Inferior parietal cortex (tissue), 1 donor: Measurements from ENCODE around the gene KCP.
"Not testable (repeated sequence)": the region's sequence is repeated elsewhere in the genome, so short reads cannot be mapped to it uniquely, and the experiment has no call there.

Experiments used
- DNase-seq: peaks from one replicate; pipeline ENCODE4 v3.0.0-alpha.2; 2016; ENCODE audit errors: extremely low spot score

KCP gene

DNA sequence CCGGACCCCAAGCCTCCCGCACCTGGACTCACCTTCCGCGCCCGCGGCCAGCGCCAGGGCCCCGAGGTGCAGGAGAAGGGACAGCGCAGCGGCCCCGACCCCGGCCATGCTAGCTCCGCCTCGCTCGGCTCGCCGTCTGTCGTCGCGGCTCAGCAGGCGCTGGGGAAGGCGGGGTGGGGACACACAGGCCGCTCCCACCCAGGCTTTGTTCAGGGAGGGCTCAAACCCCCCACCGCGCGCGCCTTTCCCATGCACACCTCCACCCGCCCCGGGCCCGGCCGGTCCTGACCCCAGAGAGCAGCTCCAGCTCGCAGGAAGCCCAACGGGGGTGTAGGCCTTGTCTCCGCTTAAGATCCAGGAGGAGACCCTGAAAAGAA, at the start of gene KCP:
TSS of gene KCP (minus strand) at position 141 of the 377 bp plus-strand sequence. CDS start at position 108, 33 bp downstream.
- DNase-seq, result no peak

DNA sequence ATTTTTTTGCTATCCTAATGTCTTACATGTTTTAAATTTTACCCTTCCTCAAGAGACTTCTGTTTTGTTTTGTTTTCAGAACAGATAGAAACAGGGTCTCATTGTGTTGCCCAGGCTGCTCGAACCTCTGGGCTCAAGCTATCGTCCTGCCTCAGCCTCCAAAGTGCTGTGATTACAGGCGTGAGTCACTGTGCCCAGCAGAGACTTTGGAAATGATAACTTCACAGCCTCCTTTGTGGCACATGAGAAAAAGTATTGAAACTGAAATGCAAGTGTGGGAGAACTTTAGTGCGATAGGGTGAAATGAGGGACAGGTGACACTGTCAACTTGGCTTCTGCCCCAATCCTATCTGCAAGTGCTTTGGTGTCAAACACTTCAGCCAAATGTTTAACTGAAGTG, 48.8 kb upstream of the KCP start:
- DNase-seq, result no peak

DNA sequence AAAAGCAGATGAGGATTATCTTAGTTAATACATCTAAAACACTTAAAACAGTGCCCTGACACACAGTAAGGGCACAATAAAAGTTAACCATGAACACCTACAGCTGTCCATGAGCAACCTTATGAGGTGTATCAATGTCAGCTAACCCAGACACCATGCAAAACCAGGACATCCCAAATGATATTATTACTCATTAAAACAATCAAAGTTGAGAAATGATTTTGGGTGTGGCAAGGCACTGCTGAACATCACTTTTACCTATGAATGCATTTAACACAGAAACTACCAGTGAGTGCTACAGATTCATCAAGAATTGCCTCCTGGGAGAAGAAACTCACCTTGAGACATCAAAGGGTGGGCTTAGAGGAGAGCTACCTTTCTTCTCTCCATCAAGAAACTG, 45.5 kb upstream of the KCP start:
- DNase-seq, result no peak

DNA sequence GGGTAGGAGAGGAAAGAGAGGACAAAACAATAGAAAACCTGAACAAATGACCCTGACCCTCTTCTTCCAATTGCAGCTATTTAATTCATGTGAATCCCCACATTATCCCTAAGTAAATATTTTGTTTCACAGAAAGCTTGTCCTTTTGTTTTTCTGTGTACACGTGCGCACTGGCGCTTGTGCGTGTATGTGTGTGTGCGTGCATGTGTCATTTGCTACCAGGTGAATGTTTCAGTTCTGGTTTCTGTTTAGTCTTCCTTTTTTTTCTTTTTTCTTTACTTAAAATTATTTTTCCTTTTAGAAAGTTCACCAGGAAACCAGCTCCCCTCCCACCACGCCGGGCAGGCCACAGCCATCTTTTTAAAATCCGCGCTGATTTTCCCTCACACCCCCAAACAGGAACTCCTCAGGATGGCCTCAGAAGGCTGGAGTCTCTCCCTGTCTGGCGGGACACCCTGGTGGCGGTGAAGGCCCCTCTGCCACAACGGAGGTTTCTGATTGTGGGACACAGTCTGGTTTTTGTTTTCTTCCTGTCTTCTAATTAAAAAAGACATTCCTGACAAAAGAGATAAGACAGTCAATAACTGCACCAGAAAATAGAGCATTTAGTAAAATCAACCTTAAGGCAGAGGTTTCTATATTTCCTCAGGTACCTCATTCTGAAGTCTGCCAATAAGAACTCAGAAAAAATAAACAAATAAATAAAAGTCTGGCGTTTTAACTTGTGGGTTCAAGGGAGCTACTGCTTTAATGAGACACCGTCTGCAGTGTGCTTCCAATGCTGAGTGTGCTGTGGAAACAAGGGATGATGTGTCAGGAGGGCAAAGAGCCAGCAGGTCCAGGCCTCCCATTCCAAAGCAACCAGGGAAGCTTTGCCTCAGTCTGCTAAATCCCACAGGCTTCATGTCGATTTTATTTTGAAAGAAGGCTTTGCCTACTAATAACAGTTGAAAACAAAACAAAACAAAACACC, 44.6 kb upstream of the KCP start:
- DNase-seq, result no peak

DNA sequence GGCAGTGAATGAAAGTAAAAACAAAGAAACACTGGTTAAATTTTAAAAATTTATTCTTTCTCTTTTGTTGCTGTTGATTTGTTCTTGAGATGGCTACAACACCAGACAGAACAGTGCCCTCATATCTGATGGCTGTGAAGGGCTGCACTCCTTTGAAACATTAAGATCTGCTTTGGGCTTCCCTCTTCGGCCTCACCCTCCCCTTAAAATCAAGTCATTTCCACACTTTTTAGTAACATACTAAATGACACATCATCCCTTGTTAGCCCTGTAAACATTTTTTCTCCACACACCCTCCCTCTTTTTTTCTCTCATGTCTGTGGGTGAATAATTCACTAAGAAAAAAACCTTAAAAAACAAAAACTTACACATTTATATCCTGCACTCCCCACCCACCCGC, 43.6 kb upstream of the KCP start:
- DNase-seq, result no peak

DNA sequence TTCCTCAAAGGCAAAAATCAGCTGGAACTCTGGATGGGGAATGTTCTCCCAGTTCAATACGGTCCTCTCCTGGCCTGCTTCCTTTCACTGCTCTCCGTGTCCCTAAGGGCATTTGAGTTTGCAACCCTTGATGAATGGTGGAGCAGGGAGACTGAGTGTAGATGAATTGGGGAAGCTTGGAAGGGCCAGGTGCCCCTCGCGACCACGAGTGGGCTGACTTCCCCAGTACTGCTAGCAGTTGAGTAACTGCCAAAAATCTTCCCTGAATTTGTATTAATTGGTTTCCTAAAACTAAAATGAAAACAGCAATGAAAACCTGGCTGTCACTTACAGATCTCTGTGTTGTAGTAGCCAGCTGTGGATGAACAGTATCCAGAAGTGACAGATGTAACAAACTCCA, 40.8 kb upstream of the KCP start:
- no peak for DNase-seq

DNA sequence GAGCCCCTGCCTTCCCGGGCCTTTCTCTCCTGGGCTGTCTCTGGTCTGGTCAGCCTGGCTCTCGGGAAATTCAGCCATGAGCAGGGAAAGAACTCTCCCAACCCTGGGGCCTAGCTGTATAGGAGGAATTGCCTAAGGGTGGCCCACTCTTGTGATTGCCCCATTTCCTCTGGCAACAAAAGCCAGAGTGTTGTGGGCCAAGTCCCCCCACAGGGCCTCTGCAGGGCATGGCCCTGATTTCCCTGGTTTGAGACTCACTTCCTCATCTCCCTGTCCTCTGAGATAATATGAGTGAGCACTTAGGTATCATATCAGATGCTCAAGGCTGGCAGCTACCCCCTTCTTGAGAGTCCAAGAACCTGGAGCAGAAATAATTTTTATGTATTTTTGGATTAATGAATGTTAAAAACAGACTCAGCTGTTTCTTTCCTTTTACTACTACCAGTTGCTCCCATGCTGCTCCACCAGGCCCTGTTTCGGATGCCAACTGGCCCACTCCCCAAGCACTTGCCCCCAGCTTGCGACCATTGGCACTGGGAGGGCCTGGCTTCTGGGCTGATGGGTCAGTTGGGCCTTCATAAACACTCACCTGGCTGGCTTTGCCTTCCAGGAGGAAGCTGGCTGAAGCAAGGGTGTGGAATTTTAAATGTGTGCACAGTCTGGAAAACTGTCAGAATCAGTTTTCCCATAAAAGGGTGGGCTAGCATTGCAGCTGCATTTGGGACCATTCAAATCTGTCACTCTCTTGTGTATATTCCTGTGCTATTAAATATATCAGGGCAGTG, 38.7 kb upstream of the KCP start:
- no peak for DNase-seq

DNA sequence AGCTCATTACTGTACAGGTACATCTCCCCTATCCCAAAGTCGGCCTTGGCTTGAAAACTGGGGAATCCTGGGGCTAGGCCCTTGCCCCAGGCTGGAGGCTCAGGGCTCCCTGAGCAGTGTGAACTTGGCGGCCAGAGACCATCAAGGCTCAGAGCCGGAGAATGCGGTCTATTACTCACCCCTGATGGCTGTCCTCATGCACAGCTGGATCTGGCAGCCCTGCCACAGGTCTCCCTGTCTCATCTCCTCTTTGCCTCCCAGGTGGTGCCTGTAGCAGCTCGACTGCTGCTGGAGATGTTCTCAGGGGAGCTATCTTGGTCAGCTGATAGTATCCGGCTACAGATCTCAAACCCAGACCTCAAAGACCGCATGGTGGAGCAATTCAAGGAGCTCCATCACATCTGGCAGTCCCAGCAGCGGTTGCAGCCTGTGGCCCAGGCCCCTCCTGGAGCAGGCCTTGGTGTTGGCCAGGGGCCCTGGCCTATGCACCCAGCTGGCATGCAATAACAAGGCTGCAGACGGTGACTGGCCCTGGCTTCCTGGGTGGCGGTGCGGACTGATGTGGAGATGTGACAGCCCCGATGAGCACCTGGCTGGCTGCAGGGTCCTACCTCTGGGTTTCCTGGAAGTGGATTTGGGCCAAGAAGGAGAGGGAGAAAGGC, 37.9 kb upstream of the KCP start:
- no peak for DNase-seq

DNA sequence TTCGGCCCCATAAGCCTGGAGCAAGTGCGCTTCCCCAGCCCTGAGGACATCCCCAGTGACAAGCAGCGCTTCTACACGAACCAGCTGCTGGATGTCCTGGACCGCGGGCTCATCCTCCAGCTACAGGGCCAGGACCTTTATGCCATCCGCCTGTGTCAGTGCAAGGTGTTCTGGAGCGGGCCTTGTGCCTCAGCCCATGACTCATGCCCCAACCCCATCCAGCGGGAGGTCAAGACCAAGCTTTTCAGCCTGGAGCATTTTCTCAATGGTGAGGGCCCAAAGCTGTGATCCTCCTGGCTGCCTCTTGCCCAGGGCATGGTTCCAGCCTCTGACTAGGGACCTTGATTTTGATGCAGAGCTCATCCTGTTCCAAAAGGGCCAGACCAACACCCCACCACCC, 37.3 kb upstream of the KCP start:
- no peak for DNase-seq

DNA sequence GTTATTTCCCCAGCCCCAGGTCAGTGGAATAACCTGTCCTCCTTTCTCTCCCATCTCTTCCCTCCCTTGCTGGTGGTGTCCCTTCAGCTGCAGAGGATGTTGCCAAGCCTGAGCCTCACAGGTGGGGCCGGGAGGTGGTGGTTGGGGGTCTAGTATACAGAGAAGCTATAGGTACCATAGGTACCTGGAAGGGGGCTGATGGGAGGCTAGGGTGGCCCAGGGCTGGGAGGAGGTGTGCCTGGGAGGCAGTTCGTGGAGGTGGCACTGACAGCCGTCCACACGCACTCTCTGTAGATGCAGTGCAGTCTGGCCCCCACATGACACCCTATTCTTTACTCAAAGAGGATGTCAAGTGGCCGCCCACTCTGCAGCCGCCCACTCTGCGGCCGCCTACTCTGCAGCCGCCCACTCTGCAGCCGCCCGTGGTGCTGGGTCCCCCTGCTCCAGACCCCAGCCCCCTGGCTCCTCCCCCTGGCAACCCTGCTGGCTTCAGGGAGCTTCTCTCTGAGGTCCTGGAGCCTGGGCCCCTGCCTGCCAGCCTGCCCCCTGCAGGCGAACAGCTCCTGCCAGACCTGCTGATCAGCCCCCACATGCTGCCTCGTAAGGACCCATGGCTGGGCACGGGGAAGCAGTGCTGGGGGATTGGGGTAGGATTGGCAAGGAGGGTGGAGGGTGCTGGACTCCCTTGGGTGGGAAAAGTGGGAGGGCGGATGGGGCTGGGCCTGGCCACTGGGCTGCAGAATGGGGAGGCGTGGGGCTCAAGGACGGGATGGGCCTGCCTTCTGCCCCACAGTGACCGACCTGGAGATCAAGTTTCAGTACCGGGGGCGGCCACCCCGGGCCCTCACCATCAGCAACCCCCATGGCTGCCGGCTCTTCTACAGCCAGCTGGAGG, 36.7 kb upstream of the KCP start:
- DNase-seq, result no peak

DNA sequence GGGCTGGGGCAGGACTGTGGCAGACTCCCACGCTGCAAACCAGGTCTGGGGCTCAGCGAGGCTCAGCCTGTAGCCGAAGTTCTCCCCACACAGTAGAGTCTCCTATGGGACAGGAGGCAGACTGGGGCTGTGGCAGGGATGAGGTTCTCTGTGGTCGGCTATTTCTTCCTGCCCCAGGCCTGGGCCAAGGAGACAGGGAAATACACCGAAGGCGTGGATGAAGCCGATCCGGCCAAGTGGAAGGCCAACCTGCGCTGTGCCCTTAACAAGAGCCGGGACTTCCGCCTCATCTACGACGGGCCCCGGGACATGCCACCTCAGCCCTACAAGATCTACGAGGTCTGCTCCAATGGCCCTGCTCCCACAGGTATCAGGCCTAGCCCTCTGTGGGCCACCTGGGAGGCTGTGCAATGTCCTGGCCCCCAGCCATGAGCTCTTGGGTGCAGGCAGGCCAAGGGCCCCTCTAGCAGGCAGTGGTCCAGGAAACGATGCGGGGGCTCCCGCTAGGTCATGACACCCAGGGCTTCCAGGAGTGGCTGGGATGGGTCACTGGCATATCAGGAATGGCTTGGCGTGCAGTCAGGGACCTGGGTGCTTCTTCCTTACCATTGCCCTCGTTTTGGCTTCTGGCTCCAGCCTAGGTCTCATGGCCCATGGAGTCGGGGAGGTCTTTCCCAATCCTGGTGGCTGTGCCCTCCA, 35.3 kb upstream of the KCP start:
- no peak for DNase-seq

DNA sequence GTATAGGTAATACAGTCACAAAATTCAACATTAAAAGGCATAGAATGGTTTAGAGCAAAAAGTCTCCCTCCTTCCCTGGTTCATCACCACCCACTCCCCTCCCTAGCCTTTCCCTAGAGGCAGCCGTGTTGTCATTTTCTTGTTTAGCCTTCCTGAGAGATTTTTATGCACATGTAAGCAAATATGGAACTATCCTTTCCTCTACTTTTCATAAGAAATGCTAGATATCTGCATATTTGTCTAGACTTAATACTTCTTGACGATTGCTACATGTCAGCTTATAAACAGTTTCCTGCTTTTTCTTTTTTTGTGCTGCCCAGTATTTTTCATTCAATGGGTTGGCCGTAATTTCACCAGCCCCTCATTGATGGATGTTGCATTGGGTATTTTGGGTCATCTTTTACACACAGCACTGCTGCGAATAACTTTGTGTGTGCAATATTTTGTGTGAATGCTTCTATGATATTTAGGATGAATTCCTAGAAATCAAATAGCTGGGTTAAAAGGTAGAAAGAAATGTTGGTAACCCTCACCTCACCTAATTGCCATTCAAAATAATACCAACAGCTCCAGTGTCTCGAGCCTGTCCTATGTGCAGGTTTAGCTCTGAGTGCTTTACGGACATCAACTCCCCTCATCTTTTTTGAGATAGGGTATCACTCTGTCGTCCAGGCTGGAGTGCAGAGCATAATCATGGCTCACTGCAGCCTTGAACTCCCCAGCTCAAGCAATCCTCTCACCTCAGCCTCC, 34.2 kb upstream of the KCP start:
- no peak for DNase-seq

DNA sequence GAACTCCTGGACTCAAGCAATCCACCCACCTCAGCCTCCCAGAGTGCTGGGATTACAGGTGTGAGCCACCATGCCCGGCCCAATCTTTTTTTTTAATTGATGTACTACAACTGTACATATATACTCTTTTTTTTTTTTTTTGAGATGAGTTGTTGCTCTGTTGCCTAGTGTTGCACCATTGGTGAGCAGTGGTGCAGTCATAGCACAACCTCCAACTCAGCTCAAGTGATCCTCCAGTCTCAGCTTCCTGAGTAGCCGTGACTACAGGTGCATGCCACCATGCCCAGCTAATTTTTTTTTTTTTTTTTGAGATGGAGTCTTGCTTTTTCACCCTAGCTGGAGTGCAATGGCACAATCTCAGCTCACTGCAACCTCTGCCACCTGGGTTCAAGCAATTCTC, 32.7 kb upstream of the KCP start:
- not testable (repeated sequence) for DNase-seq

DNA sequence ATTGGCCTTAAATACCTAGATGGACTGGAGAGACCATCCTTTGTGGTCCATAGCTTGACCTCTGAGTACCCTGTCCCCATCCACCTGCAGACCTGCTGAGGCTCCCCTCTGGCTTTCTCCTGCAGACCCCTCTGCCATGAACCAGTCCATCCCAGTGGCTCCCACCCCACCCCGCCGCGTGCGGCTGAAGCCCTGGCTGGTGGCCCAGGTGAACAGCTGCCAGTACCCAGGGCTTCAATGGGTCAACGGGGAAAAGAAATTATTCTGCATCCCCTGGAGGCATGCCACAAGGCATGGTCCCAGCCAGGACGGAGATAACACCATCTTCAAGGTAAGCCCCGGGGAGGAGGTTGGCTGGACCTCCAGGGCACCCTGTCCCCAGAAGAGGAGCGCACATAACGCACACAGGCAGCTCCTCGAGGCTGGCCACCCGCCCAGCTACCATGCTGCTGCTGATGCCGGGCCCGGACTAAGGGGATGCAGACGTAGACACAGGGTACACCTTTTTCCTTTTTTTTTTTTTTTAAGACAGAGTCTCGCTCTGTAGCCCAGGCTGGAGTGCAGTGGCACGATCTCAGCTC, 31.5 kb upstream of the KCP start:
- DNase-seq, result no peak

DNA sequence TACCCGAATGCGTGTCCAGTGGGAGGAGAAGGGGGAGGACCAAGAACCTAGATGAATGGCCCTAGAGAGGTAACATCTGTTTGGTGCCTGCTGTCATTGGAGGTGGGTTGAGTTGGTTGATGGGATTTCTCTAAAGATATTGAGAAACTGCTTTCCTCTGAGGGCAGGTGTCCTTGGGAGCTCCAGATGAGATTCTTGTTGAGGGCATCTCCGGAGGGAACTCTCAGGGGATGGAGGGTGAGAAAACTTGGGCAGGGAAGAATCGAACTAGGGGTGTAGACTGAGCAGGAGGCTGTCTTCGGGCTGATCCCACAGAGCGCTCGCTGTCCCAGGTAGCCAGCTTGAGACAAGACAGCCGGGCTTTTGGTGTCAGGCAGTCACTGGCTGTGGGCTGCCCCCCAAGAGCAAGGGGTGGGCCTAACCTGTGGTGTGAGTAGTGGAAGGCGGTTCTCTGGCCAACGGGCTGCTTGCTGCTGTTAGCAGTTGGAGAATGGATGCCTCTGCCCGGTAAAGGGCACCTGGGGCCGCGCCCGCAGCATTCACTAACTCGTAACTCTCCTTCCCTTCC, 30.9 kb upstream of the KCP start:
- DNase-seq, result no peak

DNA sequence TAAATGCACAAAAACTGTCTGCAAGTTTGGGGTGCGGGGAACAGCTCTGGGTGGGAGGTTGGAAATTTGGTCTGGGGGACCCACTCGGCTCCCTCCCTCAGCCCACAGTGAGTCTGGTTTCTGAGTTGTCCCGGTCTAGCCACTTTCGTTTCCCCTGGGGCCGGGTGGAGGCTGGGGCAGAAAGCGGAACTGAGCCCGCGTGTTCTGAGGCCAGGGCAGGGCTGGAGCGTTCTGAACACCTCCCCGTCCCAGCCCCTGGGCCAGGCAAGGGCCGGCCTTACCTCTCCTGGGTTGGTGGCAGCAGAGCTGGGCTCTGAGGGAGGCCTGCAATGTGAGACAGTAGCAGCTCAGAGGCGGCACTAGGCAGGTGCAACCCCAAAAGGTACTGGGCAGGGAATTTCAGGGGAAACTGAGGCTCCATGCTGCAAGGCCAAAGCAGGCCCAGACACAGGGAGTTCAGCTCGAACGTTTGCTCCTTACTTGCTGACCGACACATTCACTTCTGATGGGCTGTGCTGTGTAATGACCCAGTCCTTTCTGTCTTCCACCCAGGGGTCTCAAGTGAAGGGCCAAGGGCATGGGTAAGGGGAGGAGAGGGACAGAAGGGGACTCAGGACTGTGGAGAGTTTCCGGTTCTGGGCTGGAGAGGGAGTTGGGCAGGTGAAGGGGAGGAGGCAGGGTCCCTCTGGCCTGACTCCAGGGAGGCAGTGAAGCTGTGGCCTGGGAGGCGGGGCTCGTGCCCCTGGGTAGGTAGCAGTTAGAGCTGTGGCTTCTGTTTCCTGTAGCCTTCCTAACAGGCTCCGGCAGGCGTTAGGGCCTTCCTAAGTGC, 30.2 kb upstream of the KCP start:
- no peak for DNase-seq

DNA sequence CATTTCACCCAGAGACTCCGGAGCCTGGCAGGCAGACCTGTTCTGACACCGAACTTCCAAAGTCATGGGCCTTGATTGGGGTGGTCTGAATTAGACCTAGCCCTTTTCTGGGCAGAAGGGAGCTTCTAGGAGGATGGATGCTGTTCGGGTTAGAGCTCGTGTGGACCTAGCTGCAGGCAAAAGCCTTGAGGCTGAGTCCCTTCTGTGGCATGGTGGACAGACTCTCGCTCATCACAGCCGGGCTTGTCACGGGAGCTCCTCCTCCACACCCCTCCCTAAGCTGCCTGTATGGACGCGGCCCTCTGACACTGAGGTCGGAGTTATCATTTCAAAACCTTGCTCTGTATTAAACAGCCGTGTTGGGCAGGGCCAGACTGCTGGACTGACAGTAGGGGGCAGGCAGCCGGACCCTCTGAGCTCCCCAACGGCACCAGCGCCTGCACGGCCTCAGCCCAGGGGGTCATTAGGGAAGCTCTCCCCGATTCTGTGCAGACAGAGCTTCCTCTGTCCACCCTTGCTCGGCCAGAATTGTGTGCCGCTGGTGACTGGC, 29.4 kb upstream of the KCP start:
- no peak for DNase-seq
